Umbilical cord (tissue), 2 donors: Measurements from ENCODE around the gene ROR1. TPM values are rescaled to one million over a fixed set of nuclear protein-coding genes. Genes with fewer than 3 reads are reported as not detected.

Source experiments
- DNase-seq: peaks from one replicate; pipeline ENCODE4 v3.0.0-alpha.2; 2015; ENCODE audit warnings: low spot score
- total RNA-seq: library from RNA; depleted of rRNA; stranded (reverse); fragments of >200 nt; gene quantifications from one replicate; pipeline ENCODE4 v1.2.3, GENCODE V29; 2014; ENCODE audit warnings: low replicate concordance; ENCODE audit not compliant: insufficient read depth

The ROR1 gene
- total RNA-seq, 1 donor from 2014 or later, result 22.4 TPM

DNA sequence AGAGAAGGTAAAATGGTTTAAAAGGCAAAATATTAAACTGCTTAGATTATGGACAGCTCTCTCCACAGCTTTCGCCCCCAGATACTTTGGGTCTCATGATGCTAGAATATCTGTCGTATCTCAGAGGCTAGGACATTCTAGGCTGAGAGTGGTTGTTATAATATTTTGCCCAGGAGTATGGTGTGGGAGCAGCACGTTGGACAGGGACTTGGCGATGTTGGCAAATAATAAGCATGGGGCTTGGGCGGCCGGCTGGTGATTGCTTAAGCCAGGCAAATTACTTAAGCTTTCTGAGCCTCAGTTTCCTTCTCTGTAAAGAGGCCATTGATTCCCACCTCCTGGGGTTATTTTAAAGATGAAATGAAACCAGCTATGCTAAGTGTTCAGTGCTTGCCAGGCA, 133.2 kb downstream of the ROR1 start:
- no peak for DNase-seq

DNA sequence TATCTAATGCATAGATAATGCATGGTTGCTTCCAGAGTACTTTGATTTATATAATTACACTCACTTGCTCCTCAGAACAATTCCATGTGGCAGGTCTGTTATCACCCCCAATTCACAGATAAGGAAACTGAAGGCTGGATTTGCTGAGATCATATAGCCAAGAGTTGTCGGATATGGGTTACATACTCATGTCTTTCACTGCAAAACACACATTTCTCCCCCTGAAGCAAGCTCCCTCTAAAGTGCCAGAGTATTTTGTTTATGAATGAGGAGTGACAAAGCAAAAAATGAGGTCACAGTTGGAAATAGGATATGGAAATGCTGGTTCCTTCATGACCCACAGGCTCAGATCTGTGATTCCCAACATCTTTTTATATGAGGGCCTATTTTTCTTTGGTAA, 134.2 kb downstream of the ROR1 start:
- no peak for DNase-seq

DNA sequence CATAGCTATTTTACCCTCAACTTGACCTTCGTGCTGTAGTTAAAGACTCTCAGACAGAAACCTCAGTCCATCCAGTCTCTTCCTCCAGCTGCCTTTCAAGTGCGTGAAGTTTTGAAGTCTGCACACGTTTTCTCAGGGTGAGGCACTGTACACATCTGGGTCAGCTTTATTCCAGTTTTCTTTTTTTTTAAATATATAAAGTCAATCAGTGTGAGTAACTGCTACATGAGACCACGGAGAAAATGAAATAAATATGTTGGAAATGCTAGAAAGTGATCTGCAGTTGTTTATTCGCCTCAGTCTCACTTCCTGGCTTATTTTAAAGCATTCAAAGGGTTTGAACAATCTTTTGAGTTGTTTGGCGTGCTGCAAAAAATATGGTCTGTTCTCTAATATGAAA, 135.7 kb downstream of the ROR1 start:
- DNase-seq, result no peak

DNA sequence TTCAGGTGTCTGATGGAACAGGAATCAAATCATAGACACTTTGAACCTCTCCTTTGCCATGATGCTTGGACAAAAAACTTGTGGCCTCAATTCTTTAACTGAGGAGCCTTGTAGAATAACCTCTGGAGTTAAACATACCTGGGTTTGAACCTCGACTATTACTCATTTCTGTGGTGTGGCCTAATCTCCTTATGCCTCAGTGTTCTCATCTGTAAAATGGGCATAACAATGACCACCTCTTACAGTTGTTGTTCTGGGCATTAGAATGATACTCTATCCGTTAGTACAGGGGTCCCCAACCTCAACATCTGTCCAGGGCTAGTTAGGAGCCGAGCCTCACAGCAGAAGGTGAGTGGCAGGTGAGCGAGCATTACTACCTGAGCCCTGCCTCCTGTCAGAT, 137.2 kb downstream of the ROR1 start:
- no peak for DNase-seq

DNA sequence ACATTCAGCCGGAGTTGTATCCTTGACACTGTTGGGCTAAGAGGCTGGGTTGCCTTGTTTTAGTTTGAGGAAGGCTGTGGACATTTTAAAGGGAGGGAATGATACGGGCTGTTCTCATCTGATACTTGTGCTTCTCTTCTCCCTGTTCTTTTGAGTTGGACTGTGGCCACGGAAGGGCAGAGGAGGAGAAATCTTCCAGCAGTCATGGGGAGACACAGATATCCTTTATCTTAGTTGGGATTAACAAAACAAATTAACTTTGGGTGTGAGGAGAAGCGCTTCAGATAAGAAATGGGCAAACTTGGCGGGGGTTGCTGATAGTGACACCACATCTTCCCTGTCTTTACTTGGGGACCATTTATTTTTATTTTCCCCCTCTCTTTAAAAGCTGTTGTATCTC, 138.8 kb downstream of the ROR1 start:
- no peak for DNase-seq

DNA sequence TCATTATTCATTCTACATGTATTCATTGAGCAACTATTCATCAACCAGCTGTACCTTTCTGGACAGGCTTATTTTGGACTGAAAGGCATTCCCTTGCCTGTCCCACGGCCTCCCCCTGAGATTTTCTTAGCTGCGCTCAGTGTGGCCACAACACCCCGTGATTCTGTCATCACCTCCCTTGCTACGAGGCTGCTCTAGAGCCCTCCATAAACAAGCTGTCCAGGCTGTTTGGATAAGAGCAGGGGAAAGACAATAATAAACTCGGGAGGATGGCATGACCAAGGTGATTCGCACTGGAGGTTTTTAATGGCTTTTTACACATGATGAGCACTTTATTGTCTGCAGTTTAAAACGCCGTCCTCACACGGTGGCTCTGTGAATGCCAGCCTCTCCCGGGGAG, 139.7 kb downstream of the ROR1 start:
- DNase-seq, result no peak

DNA sequence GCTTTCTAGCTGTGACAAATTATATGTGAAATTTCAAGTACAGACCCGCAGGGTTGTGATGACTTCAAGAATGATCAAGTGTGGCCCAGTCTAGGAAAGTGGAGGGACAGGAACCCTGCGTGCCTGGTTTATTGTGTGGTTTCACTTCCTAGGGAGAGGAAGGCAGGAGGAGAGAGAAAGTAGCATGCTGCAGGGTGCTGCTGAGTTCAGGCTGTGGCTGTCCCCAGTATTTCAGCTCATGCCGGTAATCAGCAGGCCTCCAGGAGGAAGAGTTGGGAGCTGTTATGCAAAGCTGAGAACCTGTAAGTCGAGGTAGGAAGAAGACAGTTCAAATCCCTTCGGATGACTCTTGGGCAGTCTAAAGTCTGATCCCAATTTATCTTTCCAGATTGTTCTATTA, 140.4 kb downstream of the ROR1 start:
- DNase-seq, result no peak

DNA sequence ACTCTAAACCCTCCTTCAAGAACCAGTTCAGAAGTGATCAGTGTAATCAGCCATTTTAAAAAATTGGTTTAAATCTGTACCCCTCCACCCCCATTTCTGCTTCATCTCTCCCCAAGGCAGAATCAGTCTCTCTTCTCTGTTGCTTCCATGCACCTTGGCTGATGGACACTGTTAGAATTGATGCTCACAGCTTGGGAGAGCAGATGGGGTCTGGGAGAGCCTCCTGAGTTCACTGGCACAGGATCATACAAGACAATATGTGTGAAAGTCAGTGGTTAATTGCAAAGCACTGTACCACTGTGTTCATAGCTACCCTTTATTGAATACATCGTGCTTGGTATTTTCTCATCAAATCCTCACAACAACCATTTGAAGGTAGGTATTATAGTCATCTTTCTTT, 140.9 kb downstream of the ROR1 start:
- no peak for DNase-seq

DNA sequence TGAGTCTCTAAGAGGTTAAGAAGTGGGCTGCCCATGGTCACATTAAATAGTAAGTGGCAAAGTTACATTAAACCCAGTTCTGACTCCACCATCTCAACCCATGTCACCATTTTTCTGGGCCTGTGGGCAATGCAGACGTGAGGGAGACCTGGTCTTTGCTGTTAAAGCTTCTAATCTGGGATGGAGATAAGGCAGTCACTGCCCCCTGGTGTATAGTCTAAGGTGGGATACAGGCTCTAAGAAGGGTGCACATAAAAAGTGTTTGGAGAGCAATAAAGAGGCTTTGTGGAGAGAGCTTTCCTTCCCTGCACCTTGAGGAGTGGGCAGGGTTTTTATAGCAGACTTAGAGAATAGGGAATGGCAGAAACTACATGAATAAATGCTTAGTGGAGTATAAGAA, 141.3 kb downstream of the ROR1 start:
- DNase-seq, result no peak

DNA sequence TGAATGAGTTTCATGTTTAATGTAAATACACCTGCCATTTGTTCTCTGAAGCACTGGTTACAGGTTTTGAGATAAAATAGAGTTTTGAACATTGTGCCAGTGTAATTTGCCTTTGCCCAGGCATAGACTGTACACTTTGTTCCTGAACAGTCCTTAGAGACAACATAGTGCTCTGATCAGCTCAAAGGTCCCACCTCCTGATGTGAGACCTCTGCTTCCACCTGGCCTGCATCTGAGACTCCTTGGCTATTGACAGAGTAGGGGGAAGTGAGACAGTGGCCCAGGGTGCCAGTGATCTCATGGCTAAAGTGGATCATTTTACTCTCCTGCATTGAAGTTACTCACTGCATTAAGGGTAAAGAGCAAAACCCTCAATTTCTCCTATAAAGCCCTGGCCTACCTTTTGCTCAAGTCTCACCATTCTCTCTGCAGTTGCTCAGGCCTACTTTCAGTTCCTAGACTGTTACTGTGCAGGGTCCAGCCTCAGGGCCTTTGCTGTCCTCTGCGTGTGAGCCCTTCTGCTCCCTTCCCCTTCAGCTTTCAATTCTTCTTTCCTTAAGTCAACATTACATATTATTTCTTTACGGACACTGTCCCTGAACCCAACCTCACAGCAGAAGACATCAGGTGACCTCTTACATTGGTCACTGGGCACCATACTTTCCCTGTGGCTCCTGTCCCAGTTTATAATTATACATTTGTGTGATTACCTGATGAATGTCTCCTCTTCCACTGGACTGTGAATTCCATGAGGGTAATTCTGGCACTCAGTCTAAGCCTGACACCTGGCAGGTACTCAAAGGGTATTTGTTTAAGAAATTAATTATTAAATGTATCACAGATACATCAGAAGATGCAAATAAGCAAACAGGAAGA, 142.9 kb downstream of the ROR1 start:
- DNase-seq, result no peak

DNA sequence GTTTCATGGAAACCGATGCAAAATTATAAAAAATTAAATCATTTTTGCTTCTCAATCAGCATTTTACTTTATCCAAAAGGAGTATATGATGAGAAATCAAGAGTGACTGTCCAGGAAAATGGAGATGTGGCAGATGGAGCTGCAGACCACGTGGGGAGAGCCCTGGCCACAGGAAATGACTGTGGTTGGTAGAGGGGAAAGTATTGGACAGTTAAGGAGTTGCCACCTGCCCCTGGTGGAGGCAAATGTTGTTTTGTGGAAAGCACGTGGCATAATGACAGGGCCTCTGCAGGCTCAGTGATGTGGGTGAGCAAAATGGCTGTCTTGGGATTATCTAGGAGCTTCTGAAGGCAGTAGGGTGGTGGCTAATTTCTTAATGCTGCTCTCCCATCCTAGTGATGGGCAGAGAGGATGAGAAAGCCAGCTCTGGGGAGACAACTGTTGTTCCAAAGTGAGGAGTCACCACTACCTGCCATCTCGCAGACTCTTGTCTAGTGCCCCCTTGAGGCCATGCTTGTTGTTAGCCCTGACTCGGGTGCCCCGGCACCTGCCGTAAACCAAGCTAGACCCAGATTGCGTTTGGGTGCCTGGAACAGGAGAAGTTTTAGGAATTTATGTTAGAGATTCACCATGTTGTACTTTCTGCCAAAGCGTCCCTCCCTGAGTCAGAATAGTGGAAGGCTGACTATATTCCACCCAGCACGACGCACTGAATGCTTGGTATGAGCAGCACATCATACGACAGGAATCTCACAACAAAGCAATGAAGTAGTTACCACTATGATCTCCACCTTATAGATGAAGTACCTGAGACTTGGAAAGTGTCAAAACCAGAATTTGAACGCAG, 144.0 kb downstream of the ROR1 start:
- DNase-seq, result no peak

DNA sequence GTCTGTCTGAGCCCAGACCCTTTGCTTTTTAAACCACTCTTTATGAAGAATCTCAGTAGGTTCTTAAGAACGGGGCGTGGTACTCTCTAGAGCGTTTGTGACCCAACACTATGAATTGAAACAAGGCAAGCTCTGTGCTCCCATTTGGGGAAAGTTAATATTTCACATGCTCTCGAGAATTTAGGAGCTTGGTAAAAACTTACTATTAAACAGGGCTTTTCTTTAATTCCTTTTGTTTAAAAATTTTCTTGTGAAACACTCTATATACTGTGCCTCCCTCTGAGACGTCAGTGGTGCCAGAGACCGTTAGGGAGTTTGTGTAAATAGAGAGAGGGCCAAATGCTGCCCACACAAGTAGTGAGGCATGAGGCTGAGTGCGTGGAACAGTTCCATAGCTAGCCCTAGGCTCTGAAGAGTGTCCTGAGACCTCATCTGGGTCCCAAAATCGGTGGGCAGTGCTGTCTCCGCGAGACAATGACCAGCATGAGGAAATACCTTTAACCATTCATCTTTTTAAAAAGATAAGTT, 144.7 kb downstream of the ROR1 start:
- no peak for DNase-seq

DNA sequence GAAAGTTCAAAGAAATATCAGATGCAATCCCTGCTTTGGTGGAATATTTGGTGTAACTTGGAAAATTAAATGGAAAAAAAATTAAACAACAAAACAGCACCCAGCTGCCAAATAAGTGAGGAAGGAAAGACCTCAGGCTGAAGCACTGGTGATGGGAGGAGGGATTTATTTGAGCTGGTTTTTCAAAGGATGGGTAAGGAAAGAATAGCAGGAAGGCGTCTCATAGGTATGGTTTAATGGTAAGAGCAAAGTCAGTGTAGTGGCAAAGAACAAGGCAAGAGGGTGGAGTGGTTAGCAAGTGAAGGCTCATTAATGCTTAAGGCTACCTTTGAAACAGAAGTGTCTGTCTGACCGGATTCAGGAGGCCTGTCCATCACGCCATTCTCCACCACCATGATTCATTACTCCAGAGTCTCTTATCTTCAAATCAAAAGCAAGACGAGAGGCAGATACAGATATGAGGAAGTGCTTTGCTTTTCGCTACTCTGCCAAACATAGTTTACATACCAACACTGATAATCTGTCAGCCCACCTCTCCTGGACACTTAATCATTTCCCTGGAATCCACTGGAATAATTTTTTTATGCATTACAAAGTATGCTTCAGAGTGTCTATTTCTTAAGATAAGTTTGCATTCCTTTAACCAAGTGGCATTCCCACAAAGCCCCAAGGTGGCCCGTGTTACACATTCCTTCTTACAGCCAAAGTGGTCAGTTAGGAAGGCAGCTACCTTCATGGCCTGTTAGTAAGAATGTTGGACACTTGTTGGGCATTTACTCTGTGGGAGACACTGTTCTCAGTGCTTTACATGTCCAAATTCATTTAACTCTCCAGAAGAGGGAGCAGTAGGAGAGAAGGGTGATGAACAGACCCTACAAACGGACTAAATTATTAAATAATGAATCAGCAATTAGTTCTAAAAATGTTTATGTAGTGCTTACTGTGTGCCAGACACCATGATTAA, 146.6 kb downstream of the ROR1 start:
- DNase-seq, result peak; percentile 84

DNA sequence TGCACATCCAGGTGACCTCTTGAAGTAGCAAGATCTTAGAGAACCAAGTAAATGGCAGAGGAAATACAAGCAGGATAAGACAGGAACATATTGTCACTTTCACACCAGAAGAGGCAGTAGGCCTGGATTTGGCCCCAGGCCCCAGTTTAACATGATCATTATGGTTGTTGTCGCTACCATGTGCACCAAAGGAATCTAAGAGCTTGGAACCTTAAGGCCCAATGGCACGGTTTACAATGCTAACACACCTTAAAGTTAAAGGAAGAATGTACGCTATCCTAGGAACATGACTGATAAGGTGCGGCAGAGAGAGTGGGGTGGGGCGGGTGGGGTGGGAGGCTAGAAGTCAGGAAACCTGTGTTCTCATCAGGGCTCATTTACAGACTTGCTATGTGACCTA, 147.5 kb downstream of the ROR1 start:
- DNase-seq, result no peak

DNA sequence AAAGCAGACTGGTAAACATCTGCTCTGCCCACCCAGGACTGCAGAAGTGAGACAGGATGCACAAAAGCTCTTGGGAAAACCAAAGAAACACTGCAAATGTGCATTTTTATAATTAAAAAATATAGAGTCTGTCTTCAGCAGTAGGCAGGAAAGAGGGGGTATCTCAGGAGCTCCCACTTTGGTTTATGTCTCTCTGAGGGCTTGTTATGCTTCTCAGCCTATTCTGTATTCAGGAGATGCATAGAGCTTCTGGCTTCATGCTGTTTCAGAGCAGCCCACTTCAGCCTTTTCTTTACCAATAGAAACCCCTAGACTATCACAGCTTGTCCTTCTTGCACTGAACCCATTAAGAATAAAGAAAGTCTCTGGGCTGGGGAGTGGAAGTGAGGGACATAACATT, 148.0 kb downstream of the ROR1 start:
- no peak for DNase-seq

DNA sequence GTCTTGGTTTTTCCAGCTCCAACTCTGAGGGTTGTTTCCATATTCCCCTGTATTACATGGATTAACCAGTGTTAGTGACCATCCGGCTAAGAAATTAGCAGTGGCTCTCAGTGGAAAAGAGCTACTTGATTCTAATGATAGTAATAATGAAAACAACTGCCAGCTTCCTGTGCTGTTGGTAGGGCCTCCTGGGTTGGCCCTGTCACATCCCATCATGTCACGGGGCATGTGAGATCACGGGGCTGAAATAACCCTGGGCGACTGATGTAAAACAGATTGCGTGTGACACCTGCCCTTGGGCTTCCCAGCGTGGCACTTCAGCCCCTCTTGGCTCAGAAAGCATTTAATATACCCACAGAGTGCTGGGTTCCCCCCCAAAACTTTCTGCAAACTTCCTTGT, 149.0 kb downstream of the ROR1 start:
- DNase-seq, result no peak

DNA sequence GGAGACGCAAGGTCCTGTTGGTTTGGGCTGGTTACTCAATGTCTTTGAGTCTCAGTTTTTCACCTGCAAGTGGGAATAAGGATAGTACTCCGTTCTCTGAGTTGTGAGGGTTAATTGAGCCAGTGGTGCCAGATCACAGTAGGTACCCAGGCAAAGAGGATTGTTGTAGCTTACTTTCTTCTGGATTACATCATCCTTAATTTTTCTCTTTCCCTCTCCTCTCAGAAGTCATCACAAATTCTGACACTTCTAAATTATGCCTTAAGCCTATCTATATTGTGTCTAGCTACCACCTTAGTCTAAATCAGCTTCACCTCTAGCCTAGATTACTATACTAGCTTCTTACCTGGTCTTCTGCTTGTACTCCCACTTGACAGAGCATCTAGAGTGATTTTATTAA, 149.5 kb downstream of the ROR1 start:
- no peak for DNase-seq

DNA sequence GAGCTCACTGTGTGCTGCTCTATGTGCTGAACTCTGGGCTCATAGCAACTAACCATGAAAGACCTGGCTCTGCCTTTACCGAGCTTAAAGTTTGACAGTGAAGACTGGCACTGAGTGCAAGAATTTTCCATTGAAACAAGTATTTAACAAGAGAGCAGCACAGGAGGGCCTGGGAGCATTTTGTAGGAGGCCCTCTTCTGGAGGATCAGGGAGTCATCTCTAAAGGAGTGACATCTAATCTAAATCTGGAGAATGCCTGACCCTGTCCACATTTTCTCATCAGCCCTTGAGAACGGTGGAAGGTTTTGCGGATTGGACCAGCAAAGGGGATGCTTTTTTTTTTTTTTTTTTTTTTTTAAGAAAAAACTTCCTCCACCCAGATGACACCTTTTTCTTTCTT, 150.8 kb downstream of the ROR1 start:
- DNase-seq, result no peak

DNA sequence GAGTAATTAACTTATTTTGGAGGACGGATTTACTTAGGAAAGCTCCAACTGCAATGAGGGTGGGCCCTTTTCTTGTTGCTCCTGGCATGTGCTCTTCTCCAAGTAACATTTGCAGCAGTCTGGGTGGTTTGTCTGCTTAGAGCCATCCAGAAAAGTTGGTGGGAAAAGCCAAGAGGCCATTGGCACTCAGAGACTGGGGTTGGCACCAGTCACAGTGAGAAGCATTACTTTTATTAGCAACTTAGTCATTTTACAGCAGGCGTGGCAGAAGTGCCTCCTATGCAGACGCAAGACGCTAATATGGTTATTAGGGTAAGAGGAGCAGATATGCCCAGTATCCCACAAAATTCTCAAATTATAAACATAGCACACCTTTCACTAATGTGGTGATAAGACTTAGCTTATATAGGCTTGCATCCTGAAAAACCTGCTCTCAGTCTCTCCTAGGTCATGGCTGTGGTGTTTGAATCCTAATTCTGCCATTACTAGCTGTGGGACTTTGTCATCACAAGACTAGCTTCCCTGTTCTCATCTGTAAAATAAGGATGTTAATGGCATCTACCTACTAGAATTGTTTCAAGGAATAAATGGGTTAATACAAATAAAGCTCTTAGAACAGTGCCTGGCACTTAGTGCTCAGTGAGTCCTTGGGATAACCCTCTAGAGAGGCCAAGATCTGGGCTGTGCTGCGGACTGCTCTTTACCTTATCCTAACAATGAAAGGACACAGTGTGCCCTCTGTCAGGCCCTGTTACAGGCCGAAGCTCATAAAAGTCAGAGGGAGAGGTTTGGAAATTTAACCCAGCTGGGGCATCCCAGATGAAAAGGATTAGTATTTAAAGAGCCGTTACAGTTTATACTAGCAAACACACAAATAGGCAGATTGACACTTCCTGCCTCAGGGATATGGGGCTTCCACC, 154.6 kb downstream of the ROR1 start:
- peak; percentile 51 for DNase-seq

DNA sequence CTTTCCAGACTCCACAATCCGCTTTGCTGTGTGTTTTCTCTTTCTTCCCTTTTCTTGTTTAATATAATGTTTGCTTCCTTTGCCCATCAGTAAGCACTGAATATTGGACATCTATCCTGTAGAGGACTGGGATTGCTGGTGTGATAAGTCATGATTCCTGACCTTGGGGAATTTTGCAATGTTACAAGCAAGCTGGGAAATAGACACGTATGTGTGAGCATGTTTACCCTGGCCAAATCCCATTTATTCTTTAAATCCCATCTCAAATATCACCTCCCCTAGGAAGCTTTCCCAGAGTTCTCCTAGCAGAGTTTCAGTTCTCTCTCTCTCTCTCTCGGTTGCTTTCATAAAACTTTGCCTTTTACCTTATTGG, 155.3 kb downstream of the ROR1 start:
- DNase-seq, result no peak
